GM12878 (cell line): Measurements from ENCODE around the gene DIP2A.

Source experiments
- CBX3 ChIP-seq: fragments of 200-600 bp; sonication (generic); IDR thresholded peaks from 2 replicates; pipeline ENCODE4 v1.6.1; 2016; ENCODE audit warnings: low read depth, borderline replicate concordance
- CHD2 ChIP-seq: IDR thresholded peaks from 2 replicates; pipeline ENCODE4 v1.6.1; 2011; ENCODE audit warnings: low read depth, low read length, improper control_type of control experiment, borderline replicate concordance
- CTCF ChIP-seq, 3 experiments: IDR thresholded peaks in 2 of 3; conservative IDR thresholded peaks in 1 of 3; 2 replicates each; pipeline ENCODE4 v1.5.1; 2011; ENCODE audit warnings: low read depth in 3 of 3, low read length in 3 of 3, mild to moderate bottlenecking in 3 of 3, control low read depth in 2 of 3, moderate library complexity in 2 of 3, inconsistent platforms in 1 of 3, mixed read lengths in 1 of 3; ENCODE audit not compliant: control insufficient read depth in 2 of 3, insufficient read depth in 1 of 3; ENCODE audit errors: extremely low read depth in 1 of 3
- EZH2 ChIP-seq: IDR thresholded peaks from 2 replicates; pipeline ENCODE4 v1.6.1; 2012; ENCODE audit warnings: low read depth, mild to moderate bottlenecking, control low read depth, inconsistent platforms, low read length, borderline replicate concordance; ENCODE audit not compliant: control insufficient read depth
- MTA3 ChIP-seq: IDR thresholded peaks from 2 replicates; pipeline ENCODE4 v1.6.1; 2012; ENCODE audit warnings: low read length, inconsistent platforms, borderline replicate concordance
- MYC ChIP-seq: IDR thresholded peaks from 2 replicates; pipeline ENCODE4 v1.6.1; 2011; ENCODE audit warnings: mild to moderate bottlenecking, low read length, moderate library complexity, inconsistent platforms; ENCODE audit not compliant: insufficient read depth, insufficient replicate concordance, insufficient read length, severe bottlenecking
- NFIC ChIP-seq: IDR thresholded peaks from 2 replicates; pipeline ENCODE4 v1.6.1; 2012; ENCODE audit warnings: low read depth, mild to moderate bottlenecking, inconsistent platforms, low read length, moderate library complexity
- POLR2A ChIP-seq: IDR thresholded peaks from 2 replicates; pipeline ENCODE4 v1.6.1; 2011; ENCODE audit warnings: low read depth, mild to moderate bottlenecking, low read length
- POLR2AphosphoS5 ChIP-seq: IDR thresholded peaks from 2 replicates; pipeline ENCODE4 v1.6.1; 2011; ENCODE audit warnings: mild to moderate bottlenecking, low read length, inconsistent platforms
- REST ChIP-seq: IDR thresholded peaks from 2 replicates; pipeline ENCODE4 v1.6.1; 2012; ENCODE audit warnings: mild to moderate bottlenecking, low read depth, low read length
- SIN3A ChIP-seq: IDR thresholded peaks from 2 replicates; pipeline ENCODE4 v1.6.1; 2012; ENCODE audit warnings: low read depth, low read length, improper control_type of control experiment
- SP1 ChIP-seq: IDR thresholded peaks from one replicate; pipeline ENCODE4 v1.6.1; 2011; ENCODE audit warnings: low read depth, low read length
- TCF7 ChIP-seq: IDR thresholded peaks from 2 replicates; pipeline ENCODE4 v1.6.1; 2014; ENCODE audit warnings: antibody characterized with exemption, borderline replicate concordance

GRCh38 chr21:46431448-46431847 lies 27.2 kb upstream of the DIP2A start:
- TF ChIP-seq SP1 (no peak), CBX3 (no peak), REST (no peak), EZH2 (no peak), MYC (no peak), NFIC (no peak), MTA3 (no peak), SIN3A (no peak), CHD2 (no peak), CTCF (IDR thresholded peaks at IDR 0.05 in 2 of 3, conservative IDR thresholded peaks at IDR 0.05 in 1 of 3; ENCODE audit: control insufficient read depth in 2 of 3, extremely low read depth in 1 of 3, insufficient read depth in 1 of 3, low read depth in 3 of 3, low read length in 3 of 3) (no peak), POLR2A (no peak), TCF7 (no peak), POLR2AphosphoS5 (no peak)
